Adipocyte (in vitro differentiated cells): ENCODE results near the gene ABHD2.
"Not testable (repeated sequence)": the region's sequence is repeated elsewhere in the genome, so short reads cannot be mapped to it uniquely, and the experiment has no call there.

Experiments
- DNase-seq: peaks from one replicate; pipeline ENCODE4 v3.0.0-alpha.2; 2015; ENCODE audit warnings: low read depth
- H3K27me3 ChIP-seq: replicated peaks from 2 replicates; pipeline ENCODE4 v1.7.0; 2013; ENCODE audit warnings: mild to moderate bottlenecking, low read length, moderate library complexity; ENCODE audit not compliant: control insufficient read depth, insufficient read depth
- H3K36me3 ChIP-seq: 2 replicates; pipeline ENCODE4 v1.7.0; 2013; ENCODE audit warnings: low read length, mild to moderate bottlenecking, moderate library complexity; ENCODE audit not compliant: control insufficient read depth, insufficient read depth, severe bottlenecking
- H3K4me1 ChIP-seq: 2 replicates; pipeline ENCODE4 v1.7.0; 2013; ENCODE audit warnings: mild to moderate bottlenecking, low read length, moderate library complexity; ENCODE audit not compliant: control insufficient read depth, insufficient read depth
- H3K4me3 ChIP-seq: 2 replicates; pipeline ENCODE4 v1.7.0; 2013; ENCODE audit warnings: mild to moderate bottlenecking, low read length, moderate library complexity
- H3K9ac ChIP-seq: 2 replicates; pipeline ENCODE4 v1.7.0; 2013; ENCODE audit warnings: mild to moderate bottlenecking, low read length, moderate library complexity
- H3K9me3 ChIP-seq: 2 replicates; pipeline ENCODE4 v1.7.0; 2013; ENCODE audit warnings: mild to moderate bottlenecking, low read length, moderate library complexity; ENCODE audit not compliant: control insufficient read depth

ABHD2 gene

DNA sequence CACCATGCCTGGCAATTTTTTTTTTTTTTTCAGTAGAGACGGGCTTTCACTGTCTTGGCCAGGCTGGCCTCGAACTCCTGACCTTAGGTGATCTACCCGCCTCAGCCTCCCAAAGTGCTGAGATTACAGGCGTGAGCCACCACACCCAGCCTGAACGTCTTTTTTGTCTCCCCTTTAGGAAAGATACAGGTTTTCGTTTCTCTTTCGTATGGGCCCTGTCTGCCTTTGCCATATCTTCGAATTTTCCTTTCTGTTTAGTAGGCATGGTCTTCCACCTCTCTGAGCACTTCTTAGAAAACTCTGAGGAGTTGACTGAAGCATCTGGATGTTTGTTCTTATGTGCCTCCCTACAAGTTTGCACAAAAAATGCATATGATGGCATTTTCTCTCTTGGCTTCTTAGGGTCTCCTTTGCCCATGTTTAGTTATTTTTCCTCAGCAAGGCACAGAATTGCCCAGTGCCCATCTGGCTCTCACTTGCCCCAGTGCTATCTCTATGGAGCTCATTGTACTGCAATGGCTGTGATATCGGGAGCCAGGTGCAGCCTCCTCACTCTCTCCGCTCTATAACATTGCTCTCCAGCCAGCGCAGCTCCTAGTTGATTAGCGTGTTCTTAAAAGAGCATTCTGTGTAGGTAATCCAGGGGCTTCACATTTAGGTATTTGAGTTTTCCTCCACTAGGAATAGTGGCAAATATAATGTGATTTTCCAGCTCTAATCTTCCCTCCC is 48.0 kb downstream of the ABHD2 start:
- Histone ChIP-seq H3K4me3 (peak overlapping the region; percentile 48), H3K9me3 (no peaks in the 10 kb centered on the region), H3K36me3 (peaks cover 2% of the 10 kb centered on the region), H3K4me1 (peaks cover 56% of the 10 kb centered on the region), H3K9ac (peak overlapping the region; percentile 86), H3K27me3 (no peaks in the 10 kb centered on the region)
- no peak for DNase-seq

DNA sequence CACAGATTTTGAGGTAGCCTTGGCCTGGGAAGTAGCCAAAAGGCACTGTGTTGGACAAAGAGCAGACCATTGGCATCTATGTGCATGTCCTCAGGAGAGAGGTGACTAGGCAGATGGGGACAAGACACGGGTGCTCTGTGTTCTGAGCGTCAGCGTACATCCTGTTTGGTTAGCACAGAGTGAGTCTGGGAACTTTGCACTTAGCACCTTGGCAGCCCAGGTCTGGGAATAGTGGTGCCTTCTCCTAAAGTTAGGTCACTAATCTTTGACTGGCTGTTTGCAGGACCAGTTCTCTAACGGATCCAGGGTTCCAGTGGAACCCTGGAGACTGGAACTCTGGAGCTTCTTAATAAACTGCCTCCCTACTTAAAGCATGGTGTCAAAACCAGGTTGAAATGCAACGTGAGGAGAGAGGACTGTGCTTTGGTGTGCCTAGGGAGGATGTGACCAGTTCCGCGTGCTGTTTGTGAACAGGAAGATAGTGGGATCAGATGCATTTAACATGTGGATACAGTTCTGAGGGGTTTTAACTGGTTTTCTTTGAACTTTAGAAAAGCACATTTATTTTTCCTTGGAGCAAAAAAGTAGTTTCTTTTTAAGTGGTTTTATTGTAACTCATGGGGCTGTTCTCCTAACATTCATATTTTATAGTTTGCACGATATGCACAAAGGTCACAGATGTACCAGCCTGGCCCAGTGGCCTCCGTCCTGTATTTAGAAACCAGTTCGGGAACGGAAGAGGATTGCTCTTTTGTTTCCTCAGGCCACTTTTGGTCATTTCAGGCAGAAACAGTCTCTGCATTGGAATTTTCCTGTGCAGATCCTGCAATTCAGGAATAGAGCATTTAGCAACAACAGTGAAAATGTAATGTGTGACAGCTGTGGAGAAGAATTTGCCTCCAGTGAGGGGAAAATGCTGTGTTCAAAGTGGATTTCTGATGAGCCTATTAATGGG is 48.8 kb downstream of the ABHD2 start:
- H3K36me3 ChIP-seq, result no peaks in the 10 kb centered on the region
- H3K4me3 ChIP-seq, result peak overlapping the region; percentile 48
- H3K9me3 ChIP-seq, result no peaks in the 10 kb centered on the region
- H3K9ac ChIP-seq, result peak overlapping the region; percentile 86
- peak; percentile 77 for DNase-seq
- H3K27me3 ChIP-seq, result no peaks in the 10 kb centered on the region
- peaks cover 64% of the 10 kb centered on the region for H3K4me1 ChIP-seq

DNA sequence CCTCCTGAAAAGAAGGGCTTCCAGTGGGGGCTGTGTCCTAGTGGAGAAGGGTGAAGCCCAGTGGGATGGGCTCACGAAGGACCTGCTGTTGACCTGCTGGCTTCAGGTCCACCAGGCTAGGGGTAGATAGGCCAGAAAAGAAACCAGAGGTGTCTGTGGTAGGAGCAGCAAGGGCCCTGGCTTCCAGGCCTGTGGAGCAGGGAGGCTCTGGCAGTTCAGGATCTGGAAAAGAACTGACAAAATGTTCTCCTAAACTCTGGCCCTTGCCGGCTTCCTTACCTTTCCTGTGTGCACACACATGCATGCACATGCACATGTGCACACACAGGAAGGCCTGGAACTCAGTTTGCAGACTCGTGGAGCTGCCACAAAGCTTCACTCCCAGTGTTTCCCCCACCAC is 49.7 kb downstream of the ABHD2 start:
- peak overlapping the region; percentile 46 for H3K4me3 ChIP-seq
- peaks cover 72% of the 10 kb centered on the region for H3K4me1 ChIP-seq
- peak overlapping the region; percentile 86 for H3K9ac ChIP-seq
- H3K9me3 ChIP-seq, result no peaks in the 10 kb centered on the region
- H3K27me3 ChIP-seq, result no peaks in the 10 kb centered on the region
- no peaks in the 10 kb centered on the region for H3K36me3 ChIP-seq
- DNase-seq, result no peak

DNA sequence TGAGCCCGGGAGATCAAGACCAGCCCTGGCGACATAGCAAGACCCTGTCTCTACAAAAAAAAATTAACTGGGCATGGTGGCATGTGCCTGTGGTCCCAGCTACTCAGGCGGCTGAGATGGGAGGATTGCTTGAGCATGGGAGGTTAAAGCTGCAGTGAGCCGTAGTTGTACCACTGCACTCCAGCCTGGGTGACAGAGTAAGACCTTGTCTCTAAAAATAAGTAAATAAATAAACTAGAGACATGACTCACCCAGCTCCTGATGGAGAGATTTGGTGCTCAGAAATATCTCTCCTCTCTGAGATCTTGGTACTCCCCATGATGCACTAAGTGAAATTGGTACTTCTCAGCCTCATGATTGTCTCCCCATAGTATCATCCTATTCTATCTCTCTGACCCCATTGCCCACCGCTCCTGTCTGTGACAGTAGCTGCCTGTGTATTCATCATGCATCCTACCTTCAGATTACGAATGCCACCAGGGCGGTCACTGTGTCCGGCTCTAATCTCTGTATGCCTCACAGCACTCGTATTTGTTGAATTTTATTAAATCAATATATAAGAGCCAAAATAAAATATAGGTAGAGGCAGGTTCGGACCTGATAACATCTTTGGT is 50.9 kb downstream of the ABHD2 start:
- no peaks in the 10 kb centered on the region for H3K36me3 ChIP-seq
- no peak overlapping the region for H3K4me3 ChIP-seq
- peaks cover 84% of the 10 kb centered on the region for H3K4me1 ChIP-seq
- peak; percentile 58 for DNase-seq
- H3K9ac ChIP-seq, result peak overlapping the region; percentile 58
- H3K27me3 ChIP-seq, result no peaks in the 10 kb centered on the region
- H3K9me3 ChIP-seq, result no peaks in the 10 kb centered on the region

DNA sequence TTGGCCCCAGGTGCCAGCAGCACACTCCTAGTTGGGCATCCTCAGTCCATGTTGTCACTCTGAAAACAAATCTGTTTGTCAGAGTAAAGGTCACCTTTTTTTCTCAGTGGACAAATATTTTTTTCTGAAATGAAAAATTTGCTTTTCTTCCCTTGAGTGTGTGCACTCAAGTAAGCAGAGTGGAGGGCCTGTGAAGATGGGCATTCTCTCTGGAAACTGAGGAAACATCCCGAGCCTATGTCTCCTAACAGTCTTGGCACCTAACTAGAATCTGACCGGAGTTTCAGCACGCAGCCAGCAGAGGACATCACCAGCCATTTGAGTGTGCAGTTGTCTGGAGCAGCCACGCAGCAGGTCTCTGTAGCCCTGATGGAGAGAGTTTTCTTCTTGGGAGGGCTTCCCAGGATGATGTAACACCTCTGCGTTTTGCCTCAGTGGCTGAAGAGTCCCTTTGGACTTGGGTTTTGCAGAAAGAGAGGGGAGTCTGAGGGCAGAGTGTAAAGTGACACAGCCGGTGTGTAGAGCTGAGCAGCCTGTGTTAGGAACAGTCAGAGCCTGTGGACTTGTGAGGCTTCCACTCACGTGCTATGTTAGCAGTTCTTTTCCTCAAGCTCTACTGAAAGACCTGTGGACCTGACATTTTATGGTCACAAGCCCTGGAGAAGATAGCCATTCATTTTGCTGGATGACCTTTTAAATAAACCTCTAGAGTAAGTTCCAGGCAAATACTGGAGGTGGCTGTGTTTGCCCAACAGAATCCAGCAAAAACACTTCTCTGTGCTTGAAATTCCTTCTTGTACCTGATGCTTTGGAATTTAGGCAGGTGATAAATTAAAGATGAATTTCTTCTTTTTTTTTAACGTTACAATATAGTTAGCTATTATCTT is 51.6 kb downstream of the ABHD2 start:
- Histone ChIP-seq H3K9ac (peak overlapping the region; percentile 58), H3K4me1 (peaks cover 90% of the 10 kb centered on the region), H3K9me3 (no peaks in the 10 kb centered on the region), H3K4me3 (no peak overlapping the region), H3K27me3 (no peaks in the 10 kb centered on the region), H3K36me3 (no peaks in the 10 kb centered on the region)
- DNase-seq, result no peak

DNA sequence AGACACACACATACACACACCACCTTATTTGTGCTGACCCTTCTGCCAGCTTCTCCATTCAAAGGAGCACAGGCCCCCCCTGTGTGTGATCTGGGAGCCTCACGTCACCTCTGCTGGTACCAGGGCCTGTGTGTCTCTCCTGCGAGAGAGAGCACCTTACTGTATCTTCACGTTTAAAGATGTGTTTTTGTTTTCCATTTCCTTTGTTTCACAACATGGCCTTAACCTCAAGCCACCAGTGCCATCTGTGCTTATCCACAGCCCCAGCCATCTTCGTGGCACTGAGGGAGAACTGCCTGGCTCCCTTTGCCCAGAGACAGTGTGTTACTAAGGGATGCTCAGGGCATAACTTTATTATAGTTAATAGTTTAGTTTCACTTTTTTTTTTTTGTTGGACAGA is 52.3 kb downstream of the ABHD2 start:
- H3K36me3 ChIP-seq, result peaks cover 5% of the 10 kb centered on the region
- H3K4me3 ChIP-seq, result no peak overlapping the region
- no peaks in the 10 kb centered on the region for H3K9me3 ChIP-seq
- no peak for DNase-seq
- peaks cover 86% of the 10 kb centered on the region for H3K4me1 ChIP-seq
- no peaks in the 10 kb centered on the region for H3K27me3 ChIP-seq
- peak overlapping the region; percentile 44 for H3K9ac ChIP-seq

DNA sequence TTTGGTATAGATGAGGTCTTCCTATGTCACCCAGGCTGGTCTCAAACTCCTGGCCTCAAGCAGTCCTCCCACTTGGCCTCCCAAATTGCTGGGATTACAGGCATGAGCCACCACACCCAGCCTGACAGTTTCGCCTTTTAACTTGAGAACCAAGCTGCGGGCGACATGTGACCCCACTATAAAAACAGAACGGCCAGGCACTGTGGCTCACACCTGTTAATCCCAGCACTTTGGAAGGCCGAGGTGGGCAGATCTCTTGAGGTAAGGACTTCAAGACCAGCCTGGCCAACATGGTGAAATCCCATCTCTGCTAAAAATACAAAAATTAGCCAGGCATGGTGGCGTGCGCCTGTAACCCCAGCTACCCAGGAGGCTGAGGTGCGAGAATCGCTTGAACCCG is 52.9 kb downstream of the ABHD2 start:
- H3K36me3 ChIP-seq, H3K4me3 ChIP-seq, H3K9ac ChIP-seq, H3K9me3 ChIP-seq, H3K27me3 ChIP-seq, DNase-seq: not testable (repeated sequence)
- peaks cover 80% of the 10 kb centered on the region for H3K4me1 ChIP-seq

DNA sequence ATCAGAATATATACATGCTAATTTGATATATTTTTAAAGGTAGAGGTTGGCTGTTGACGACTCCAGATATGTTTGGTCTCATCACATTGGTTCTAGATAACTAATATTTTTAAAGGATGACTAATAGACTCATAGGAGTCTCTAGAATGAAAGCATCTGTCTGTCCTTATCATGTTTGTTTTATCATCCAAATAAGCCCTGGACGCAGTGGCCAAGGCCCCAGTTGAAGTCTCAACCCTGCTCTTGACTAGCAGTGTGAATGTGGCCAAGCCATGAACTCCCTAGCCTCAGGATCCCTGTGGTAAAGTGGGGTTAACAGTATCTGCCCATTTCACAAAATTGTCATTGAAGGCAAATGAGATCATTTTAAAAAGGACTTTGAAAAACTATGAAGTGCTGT is 53.6 kb downstream of the ABHD2 start:
- no peak for DNase-seq
- Histone ChIP-seq H3K27me3 (no peaks in the 10 kb centered on the region), H3K4me1 (peaks cover 73% of the 10 kb centered on the region), H3K9me3 (no peaks in the 10 kb centered on the region), H3K4me3 (peak overlapping the region; percentile 23), H3K36me3 (peaks cover 5% of the 10 kb centered on the region), H3K9ac (peak overlapping the region; percentile 16)

DNA sequence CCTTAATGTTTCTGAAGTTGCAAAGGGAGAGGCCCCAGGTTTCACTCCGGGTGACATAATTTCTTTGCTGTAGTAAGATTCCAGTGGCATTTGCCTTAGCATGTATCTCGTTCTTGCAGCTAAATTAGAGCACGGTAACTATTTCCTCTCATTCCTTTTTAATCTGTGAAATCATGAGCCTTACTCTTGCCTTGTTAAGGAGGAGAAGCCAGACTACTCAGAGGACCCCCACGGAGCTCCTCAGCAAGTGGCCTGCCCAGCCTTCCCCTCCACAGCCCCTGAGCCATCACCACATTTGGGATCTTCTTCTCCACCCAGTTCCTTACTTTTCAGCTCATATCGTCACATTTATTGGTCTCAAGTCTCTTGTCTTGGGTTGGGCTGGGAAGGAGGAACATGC is 54.2 kb downstream of the ABHD2 start:
- peaks cover 68% of the 10 kb centered on the region for H3K4me1 ChIP-seq
- no peak for DNase-seq
- H3K4me3 ChIP-seq, result peak overlapping the region; percentile 23
- peak overlapping the region; percentile 16 for H3K9ac ChIP-seq
- no peaks in the 10 kb centered on the region for H3K9me3 ChIP-seq
- H3K36me3 ChIP-seq, result peaks cover 5% of the 10 kb centered on the region
- no peaks in the 10 kb centered on the region for H3K27me3 ChIP-seq

DNA sequence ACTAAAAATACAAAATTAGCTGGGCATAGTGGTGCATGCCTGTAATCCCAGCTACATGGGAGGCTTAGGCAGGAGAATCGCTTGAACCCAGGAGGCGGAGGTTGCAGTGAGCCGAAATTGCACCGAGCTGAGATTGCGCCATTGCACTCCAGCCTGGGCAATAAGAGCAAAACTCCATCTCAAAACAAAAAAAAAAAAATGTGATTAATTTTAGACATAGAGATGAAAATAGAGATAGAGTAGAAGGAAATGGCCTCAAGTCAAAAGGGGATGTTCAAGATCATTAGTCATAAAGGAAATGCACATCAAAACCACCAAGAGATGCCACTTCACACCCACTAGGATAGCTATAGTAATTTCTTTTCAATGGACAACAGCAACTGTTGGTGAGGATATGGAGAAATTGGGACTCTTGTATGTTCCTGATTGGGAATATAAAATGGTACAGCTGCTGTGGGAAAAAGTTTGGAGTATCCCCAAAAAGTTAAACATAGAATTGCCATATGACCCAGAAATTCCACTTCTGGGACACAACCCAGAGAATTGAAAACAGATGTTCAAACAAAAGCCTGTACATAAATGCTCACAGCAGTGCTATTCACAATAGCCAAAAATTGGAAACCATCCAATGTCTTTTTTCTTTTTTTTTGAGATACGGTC is 55.4 kb downstream of the ABHD2 start:
- peak overlapping the region; percentile 6 for H3K4me3 ChIP-seq
- no peaks in the 10 kb centered on the region for H3K27me3 ChIP-seq
- peak; percentile 95 for DNase-seq
- no peaks in the 10 kb centered on the region for H3K9me3 ChIP-seq
- peak overlapping the region; percentile 3 for H3K9ac ChIP-seq
- peaks cover 5% of the 10 kb centered on the region for H3K36me3 ChIP-seq
- H3K4me1 ChIP-seq, result peaks cover 55% of the 10 kb centered on the region
